H1 (cell line): Measurements from ENCODE around the gene IFNG. TPM values are rescaled to one million over a fixed set of nuclear protein-coding genes. Genes with fewer than 3 reads are reported as not detected.

Experiments used
- CTCF ChIA-PET: fragments of 300-600 bp; sonication (Branson Sonifier 250); formaldehyde crosslinking; loops from one replicate; lab custom pipeline; 2021; ENCODE audit not compliant: partially characterized antibody; lab: Charles Lee
- POLR2A ChIA-PET: fragments of 300-600 bp; sonication (Branson Sonifier 250); formaldehyde crosslinking; loops from one replicate; lab custom pipeline; 2021; ENCODE audit warnings: inconsistent platforms; ENCODE audit not compliant: partially characterized antibody; lab: Charles Lee
- DNase-seq, 2 experiments: peaks; one replicate each; pipeline versions ENCODE4 v3.0.0 to v3.0.0-alpha.2; 2010 to 2022; ENCODE audit warnings: low spot score in 2 of 2, low read depth in 1 of 2, mixed read lengths in 1 of 2
- FAIRE-seq: peaks from 2 replicates; lab custom pipeline; 2011; peaks lifted over from hg19 to GRCh38; lab: Jason Lieb, UNC
- H2AFZ ChIP-seq: 2 replicates; pipeline ENCODE4 v1.8.1; 2012; ENCODE audit warnings: low read length, inconsistent platforms
- H2AK5ac ChIP-seq: 2 replicates; pipeline ENCODE4 v1.6.1; 2013; ENCODE audit warnings: low read depth, low read length
- H2BK120ac ChIP-seq: replicated peaks from 2 replicates; pipeline ENCODE3; 2013; ENCODE audit warnings: low read depth, low read length, inconsistent platforms
- H2BK12ac ChIP-seq: 2 replicates; pipeline ENCODE4 v1.6.1; 2013; ENCODE audit warnings: low read depth, low read length
- H2BK15ac ChIP-seq: 2 replicates; pipeline ENCODE4 v1.6.1; 2013; ENCODE audit warnings: low read length
- H2BK20ac ChIP-seq: 2 replicates; pipeline ENCODE4 v1.6.1; 2013; ENCODE audit warnings: low read length
- H2BK5ac ChIP-seq: 2 replicates; pipeline ENCODE4 v1.6.1; 2013; ENCODE audit warnings: low read depth, low read length
- H3K14ac ChIP-seq: 2 replicates; pipeline ENCODE4 v1.6.1; 2013; ENCODE audit warnings: inconsistent platforms; ENCODE audit not compliant: insufficient read length
- H3K18ac ChIP-seq: 2 replicates; pipeline ENCODE4 v1.6.1; 2013; ENCODE audit warnings: low read length; ENCODE audit errors: extremely low read depth
- H3K23ac ChIP-seq: 2 replicates; pipeline ENCODE4 v1.6.1; 2013; ENCODE audit warnings: inconsistent platforms; ENCODE audit not compliant: insufficient read length
- H3K23me2 ChIP-seq: 2 replicates; pipeline ENCODE4 v1.6.1; 2013; ENCODE audit warnings: low read depth, low read length
- H3K27ac ChIP-seq: 2 replicates; pipeline ENCODE4 v1.6.1; 2011; ENCODE audit warnings: low read depth, low read length, inconsistent platforms
- H3K27me3 ChIP-seq, 4 experiments: replicated peaks in 1 of 4; 1 replicate in 1 of 4; 2 replicates in 3 of 4; pipeline versions ENCODE4 v1.6.1 to v1.8.1; 2011 to 2013; ENCODE audit warnings: low read length in 3 of 4, mild to moderate bottlenecking in 3 of 4, inconsistent platforms in 2 of 4, mixed read lengths in 2 of 4, moderate library complexity in 1 of 4; ENCODE audit not compliant: control insufficient read depth in 3 of 4, insufficient read depth in 3 of 4; ENCODE audit errors: extremely low read depth in 1 of 4
- H3K36me3 ChIP-seq, 4 experiments: 2 replicates each; pipeline versions ENCODE4 v1.6.1 to v1.8.1; 2011 to 2013; ENCODE audit warnings: mild to moderate bottlenecking in 4 of 4, low read length in 3 of 4, moderate library complexity in 2 of 4, control low read depth in 1 of 4, inconsistent platforms in 1 of 4; ENCODE audit not compliant: insufficient read depth in 4 of 4, control insufficient read depth in 2 of 4
- H3K4ac ChIP-seq: replicated peaks from 2 replicates; pipeline ENCODE3; 2013; ENCODE audit warnings: low read length, low read depth, mixed read lengths, inconsistent platforms; ENCODE audit not compliant: insufficient read length
- H3K4me1 ChIP-seq, 4 experiments: replicated peaks in 1 of 4; 1 replicate in 1 of 4; 2 replicates in 3 of 4; pipeline versions ENCODE4 v1.6.1 to v1.8.1; 2011 to 2013; ENCODE audit warnings: low read length in 3 of 4, inconsistent platforms in 2 of 4, mixed read lengths in 1 of 4; ENCODE audit not compliant: insufficient read depth in 4 of 4, control insufficient read depth in 3 of 4
- H3K4me2 ChIP-seq, 2 experiments: 2 replicates each; pipeline versions ENCODE4 v1.6.1 to v1.8.1; 2011 to 2013; ENCODE audit warnings: low read depth in 2 of 2, low read length in 2 of 2, control low read depth in 1 of 2, inconsistent platforms in 1 of 2, mild to moderate bottlenecking in 1 of 2; ENCODE audit not compliant: insufficient read depth in 1 of 2
- H3K4me3 ChIP-seq, 4 experiments: fragments of 200-600, 300-600 bp in 1 of 4; sonication (generic), shearing (Covaris generic), sonication (Bioruptor Twin) in 1 of 4; 2 replicates each; pipeline versions ENCODE4 v1.5.1 to v1.8.1; 2011 to 2016; ENCODE audit warnings: low read length in 4 of 4, low read depth in 3 of 4, control low read depth in 2 of 4, inconsistent platforms in 2 of 4, mild to moderate bottlenecking in 2 of 4, mixed read lengths in 1 of 4, moderate library complexity in 1 of 4; ENCODE audit not compliant: insufficient read depth in 2 of 4; ENCODE audit errors: extremely low read depth in 1 of 4
- H3K56ac ChIP-seq: replicated peaks from 2 replicates; pipeline ENCODE3; 2013; ENCODE audit warnings: low read depth, mild to moderate bottlenecking, mixed read lengths, low read length, inconsistent platforms; ENCODE audit not compliant: insufficient read length
- H3K79me1 ChIP-seq: 2 replicates; pipeline ENCODE4 v1.6.1; 2013; ENCODE audit warnings: low read depth, low read length, control low read depth
- H3K79me2 ChIP-seq, 2 experiments: 2 replicates each; pipeline versions ENCODE4 v1.6.1 to v1.8.1; 2012 to 2013; ENCODE audit warnings: low read length in 2 of 2, mild to moderate bottlenecking in 2 of 2, inconsistent platforms in 1 of 2; ENCODE audit not compliant: insufficient read depth in 2 of 2, control insufficient read depth in 1 of 2
- H3K9ac ChIP-seq, 4 experiments: replicated peaks in 1 of 4; 1 replicate in 1 of 4; 2 replicates in 3 of 4; pipeline versions ENCODE4 v1.6.1 to v1.8.1; 2011 to 2013; ENCODE audit warnings: low read depth in 3 of 4, low read length in 3 of 4, control low read depth in 2 of 4, mild to moderate bottlenecking in 2 of 4, moderate library complexity in 2 of 4, inconsistent platforms in 1 of 4; ENCODE audit errors: extremely low read depth in 1 of 4
- H3K9me3 ChIP-seq, 2 experiments: 2 replicates each; pipeline versions ENCODE4 v1.6.1 to v1.8.1; 2012 to 2013; ENCODE audit warnings: mild to moderate bottlenecking in 2 of 2, moderate library complexity in 2 of 2, control low read depth in 1 of 2, inconsistent platforms in 1 of 2, low read depth in 1 of 2, low read length in 1 of 2, mixed read lengths in 1 of 2; ENCODE audit not compliant: insufficient read depth in 2 of 2
- H4K20me1 ChIP-seq, 2 experiments: replicated peaks in 1 of 2; 2 replicates each; pipeline versions ENCODE3 to v1.8.1; 2011 to 2013; ENCODE audit warnings: inconsistent platforms in 2 of 2, low read length in 2 of 2, mild to moderate bottlenecking in 1 of 2; ENCODE audit not compliant: insufficient read depth in 2 of 2, control insufficient read depth in 1 of 2
- H4K5ac ChIP-seq: 2 replicates; pipeline ENCODE4 v1.6.1; 2013; ENCODE audit warnings: low read length, low read depth, mixed read lengths, inconsistent platforms; ENCODE audit not compliant: insufficient read length
- H4K8ac ChIP-seq: 2 replicates; pipeline ENCODE4 v1.8.0; 2013; ENCODE audit warnings: mild to moderate bottlenecking, moderate library complexity, low read length, inconsistent platforms; ENCODE audit not compliant: insufficient read depth; ENCODE audit errors: extremely low read depth
- H4K91ac ChIP-seq: replicated peaks from 2 replicates; pipeline ENCODE3; 2013; ENCODE audit warnings: low read length, mixed read lengths, inconsistent platforms; ENCODE audit not compliant: insufficient read length
- BCL11A ChIP-seq, 2 experiments: IDR thresholded peaks; one replicate each; pipeline ENCODE4 v1.6.1; 2011; ENCODE audit warnings: low read depth in 2 of 2, low read length in 2 of 2, mild to moderate bottlenecking in 2 of 2
- CREB1 ChIP-seq: IDR thresholded peaks from 2 replicates; pipeline ENCODE4 v1.6.1; 2012; ENCODE audit warnings: inconsistent platforms
- EP300 ChIP-seq, 2 experiments: IDR thresholded peaks; 1 replicate in 1 of 2; 2 replicates in 1 of 2; pipeline ENCODE4 v1.6.1; 2011 to 2012; ENCODE audit warnings: low read depth in 2 of 2, low read length in 2 of 2, mild to moderate bottlenecking in 2 of 2, borderline replicate concordance in 1 of 2, inconsistent platforms in 1 of 2, moderate library complexity in 1 of 2
- EZH2 ChIP-seq: fragments of 200-600 bp; sonication (generic); IDR thresholded peaks from 2 replicates; pipeline ENCODE4 v1.7.1; 2012; ENCODE audit warnings: low read depth, mild to moderate bottlenecking, moderate library complexity, low read length, inconsistent platforms; ENCODE audit not compliant: severe bottlenecking
- NRF1 ChIP-seq: IDR thresholded peaks from 2 replicates; pipeline ENCODE4 v1.6.1; 2011; ENCODE audit warnings: mild to moderate bottlenecking, low read depth, low read length, improper control_type of control experiment
- PHF8 ChIP-seq: fragments of 200-600 bp; sonication (generic); conservative IDR thresholded peaks from 2 replicates; pipeline ENCODE4 v1.7.1; 2012; ENCODE audit warnings: low read depth, mild to moderate bottlenecking, inconsistent platforms, low read length, moderate library complexity
- RAD21 ChIP-seq, 2 experiments: IDR thresholded peaks in 1 of 2; conservative IDR thresholded peaks in 1 of 2; 2 replicates each; pipeline ENCODE4 v1.6.1; 2011; ENCODE audit warnings: low read depth in 2 of 2, low read length in 2 of 2, improper control_type of control experiment in 1 of 2, inconsistent platforms in 1 of 2, mild to moderate bottlenecking in 1 of 2, moderate library complexity in 1 of 2
- RNF2 ChIP-seq: fragments of 200-900, 300-1000 bp; sonication (generic); IDR thresholded peaks from 2 replicates; pipeline ENCODE4 v1.7.1; 2016; ENCODE audit warnings: borderline replicate concordance, low read depth, mild to moderate bottlenecking, antibody characterized with exemption, low read length; ENCODE audit not compliant: poor library complexity, severe bottlenecking; ENCODE audit errors: missing control alignments
- SIX5 ChIP-seq: IDR thresholded peaks from 2 replicates; pipeline ENCODE4 v1.6.1; 2011; ENCODE audit warnings: mild to moderate bottlenecking, low read depth, low read length
- SRF ChIP-seq: IDR thresholded peaks from 2 replicates; pipeline ENCODE4 v1.6.1; 2011; ENCODE audit warnings: mild to moderate bottlenecking, low read depth, low read length, moderate library complexity
- SUZ12 ChIP-seq: fragments of 200-600 bp; sonication (generic); IDR thresholded peaks from 2 replicates; pipeline ENCODE4 v1.6.1; 2012; ENCODE audit warnings: mild to moderate bottlenecking, inconsistent platforms, low read length, moderate library complexity, mixed read lengths
- TBP ChIP-seq: IDR thresholded peaks from 2 replicates; pipeline ENCODE4 v1.6.1; 2011; ENCODE audit warnings: low read depth, low read length, improper control_type of control experiment
- TCF12 ChIP-seq: IDR thresholded peaks from 2 replicates; pipeline ENCODE4 v1.6.1; 2011; ENCODE audit warnings: low read depth, mild to moderate bottlenecking, low read length
- TEAD4 ChIP-seq: IDR thresholded peaks from 2 replicates; pipeline ENCODE4 v1.6.1; 2012; ENCODE audit warnings: low read depth, low read length, inconsistent platforms, mixed read lengths
- WGBS, 2 experiments: shearing (Covaris generic) in 1 of 2; methylation state at CpG; one replicate each; pipeline versions ENCODE4 v1.1.6 to v1.1.7; 2013 to 2015; ENCODE audit warnings: low lambda C conversion rate in 2 of 2, mixed read lengths in 2 of 2, inconsistent platforms in 1 of 2, low coverage in 1 of 2, missing lambda C conversion rate in 1 of 2; ENCODE audit not compliant: insufficient replicate concordance in 2 of 2, insufficient coverage in 1 of 2, insufficient read length in 1 of 2; ENCODE audit errors: extremely low coverage in 1 of 2, missing lambda C conversion rate in 1 of 2; 5-methylcytosine and 5-hydroxymethylcytosine counted together
- polyA plus RNA-seq, 7 experiments: library from polyadenylated mRNA; depleted of rRNA in 3 of 7; stranded (reverse) in 5 of 7; unstranded in 2 of 7; fragments of >200 nt in 5 of 7; fragments of 200-250 nt in 2 of 7; gene quantifications; 1 replicate in 5 of 7; 2 replicates in 1 of 7; 4 replicates in 1 of 7; pipeline versions ENCODE4 v1.2.1 to v1.2.3, GENCODE V29; 2011 to 2013; ENCODE audit warnings: missing spikeins in 2 of 7, mixed read lengths in 2 of 7
- total RNA-seq: library from RNA; stranded (reverse); fragmentation: NEBNext Ultra II Directional; extraction: Animal tissue kit (Norgen Biotek cat#: 25700); gene quantifications from 2 replicates; pipeline ENCODE4 v1.2.1, GENCODE V29; 2021

The IFNG gene
- total and polyA plus RNA-seq, 2 of the 8 experiments (the other 6 are each of a cell fraction or from before 2014, with no cell fraction given), result not detected

- H3K23ac ChIP-seq, result no peak overlapping the region
- H3K4me1 ChIP-seq, result no peaks in the 10 kb centered on the region
- no peaks in the 10 kb centered on the region for H3K36me3 ChIP-seq
- H3K9ac ChIP-seq, result no peak overlapping the region
- no peak overlapping the region for H3K14ac ChIP-seq
- H3K27ac ChIP-seq, result no peak overlapping the region
- no peak for FAIRE-seq
- 63% methylated on average over 1 of the region's 1 CpG; no CpG with 5 or more reads in 1 of the 2 experiments for WGBS, 2 experiments
- H3K4ac ChIP-seq, result no peak overlapping the region
- H2BK5ac ChIP-seq, result no peak overlapping the region
- no peak overlapping the region for H2AK5ac ChIP-seq
- no peak overlapping the region for H2AFZ ChIP-seq
- no peaks in the 10 kb centered on the region for H3K79me2 ChIP-seq
- CTCF ChIA-PET, result no interaction called here
- no peak overlapping the region for H4K8ac ChIP-seq
- H4K20me1 ChIP-seq, result no peaks in the 10 kb centered on the region
- H3K23me2 ChIP-seq, result no peaks in the 10 kb centered on the region
- no peak overlapping the region for H3K56ac ChIP-seq
- DNase-seq, result no peak
- no peak overlapping the region for H4K91ac ChIP-seq
- no peak overlapping the region for H3K4me2 ChIP-seq
- POLR2A ChIA-PET, result no interaction called here
- H3K79me1 ChIP-seq, result no peaks in the 10 kb centered on the region
- H2BK20ac ChIP-seq, result no peak overlapping the region
- H2BK120ac ChIP-seq, result no peak overlapping the region
- H3K27me3 ChIP-seq, result no peaks in the 10 kb centered on the region
- no peak overlapping the region for H3K4me3 ChIP-seq
- no peak overlapping the region for H2BK15ac ChIP-seq
- H3K18ac ChIP-seq, result no peak overlapping the region
- no peak overlapping the region for H2BK12ac ChIP-seq
- H4K5ac ChIP-seq, result no peak overlapping the region
- H3K9me3 ChIP-seq, result no peaks in the 10 kb centered on the region
- no peak for TF ChIP-seq EZH2
- no peak for TF ChIP-seq TEAD4
- no peak for TF ChIP-seq TCF12
- TF ChIP-seq NRF1, result no peak
- no peak for TF ChIP-seq SUZ12
- TF ChIP-seq PHF8, result no peak
- no peak for TF ChIP-seq RNF2
- no peak for TF ChIP-seq BCL11A (IDR thresholded peaks at IDR 0.05; ENCODE audit: low read depth in 2 of 2, low read length in 2 of 2)
- TF ChIP-seq CREB1, result no peak
- no peak for TF ChIP-seq SRF
- TF ChIP-seq EP300 (IDR thresholded peaks at IDR 0.05; ENCODE audit: borderline replicate concordance in 1 of 2, low read depth in 2 of 2, low read length in 2 of 2), result no peak
- no peak for TF ChIP-seq TBP
- TF ChIP-seq RAD21 (IDR thresholded peaks at IDR 0.05 in 1 of 2, conservative IDR thresholded peaks at IDR 0.05 in 1 of 2; ENCODE audit: low read depth in 2 of 2, low read length in 2 of 2), result no peak
- TF ChIP-seq SIX5, result no peak
Observed at GRCh38 chr12:68206446-68206845, 46.9 kb upstream of the IFNG start.
